NCI-H1417 (cell line): ENCODE results near the gene GLP2R.

Experiments used
- DNase-seq, 3 experiments: peaks; one replicate each; lab custom pipeline; 2025; lab: John Stamatoyannopoulos, UW

GLP2R gene

DNA sequence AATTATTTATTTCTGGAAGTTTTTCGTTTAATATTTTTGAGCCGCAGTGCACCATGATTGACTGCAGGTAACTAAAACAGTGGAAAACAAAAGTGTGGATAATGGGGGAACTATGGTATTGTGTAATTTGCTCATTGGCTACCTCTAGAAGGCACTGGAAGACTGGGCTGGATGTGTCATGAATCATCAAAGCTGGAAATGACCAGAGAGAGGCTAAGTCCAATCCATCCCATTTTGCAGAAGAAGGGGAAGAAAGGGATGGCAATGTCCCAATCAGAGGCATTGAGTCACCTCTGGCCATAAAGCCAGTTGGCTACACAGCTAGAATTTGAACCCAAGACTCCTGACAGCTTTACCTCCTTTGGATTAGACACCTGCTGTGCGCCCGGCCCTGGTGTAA lies 29.3 kb downstream of the GLP2R start:
- no peak for DNase-seq

DNA sequence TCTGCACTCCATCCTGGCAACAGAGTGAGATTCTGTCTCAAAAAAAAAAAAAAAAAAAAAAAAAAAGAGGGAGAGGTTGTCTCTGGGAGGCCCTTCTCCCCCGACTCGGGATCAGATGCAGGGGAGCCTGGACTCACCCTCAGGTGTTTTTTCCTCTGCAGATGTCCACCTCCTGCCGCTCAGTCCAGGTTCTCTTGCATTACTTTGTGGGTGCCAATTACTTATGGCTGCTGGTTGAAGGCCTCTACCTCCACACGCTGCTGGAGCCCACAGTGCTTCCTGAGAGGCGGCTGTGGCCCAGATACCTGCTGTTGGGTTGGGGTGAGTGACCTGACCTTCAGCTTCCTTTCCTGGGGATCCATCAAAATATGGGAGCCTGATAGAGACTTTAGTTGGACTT lies 34.1 kb downstream of the GLP2R start:
- no peak for DNase-seq

- DNase-seq: no peak
Measured at GRCh38 chr17:9860851-9861250, 35.1 kb downstream of the GLP2R start.

GRCh38 chr17:9862220-9862619 lies 36.5 kb downstream of the GLP2R start:
- no peak for DNase-seq

GRCh38 chr17:9862949-9863348 lies 37.2 kb downstream of the GLP2R start:
- no peak for DNase-seq

- DNase-seq: no peak
Measured at GRCh38 chr17:9865586-9865985, 39.9 kb downstream of the GLP2R start.

DNA sequence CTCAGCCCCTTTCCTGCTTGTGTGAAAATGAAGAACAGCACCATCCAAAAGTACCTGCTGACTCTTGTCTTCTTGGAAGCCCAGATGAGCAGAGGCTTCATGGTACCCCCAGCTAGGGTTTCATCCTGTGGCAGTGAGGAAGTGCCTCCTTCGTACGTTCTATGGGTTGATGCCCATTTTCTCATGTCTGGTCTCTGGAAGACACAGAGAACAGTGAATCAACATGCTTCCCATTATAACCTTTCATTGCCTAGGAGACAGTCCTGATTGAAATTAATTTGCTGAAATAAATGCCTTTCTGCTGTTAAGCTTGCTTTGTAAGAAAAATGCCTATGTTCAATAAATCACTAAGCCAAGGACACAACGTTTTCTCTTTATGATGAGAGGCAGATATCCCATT lies 42.8 kb downstream of the GLP2R start:
- no peak for DNase-seq

- no peak for DNase-seq
Measured at GRCh38 chr17:9872852-9873251, 47.1 kb downstream of the GLP2R start.

DNA sequence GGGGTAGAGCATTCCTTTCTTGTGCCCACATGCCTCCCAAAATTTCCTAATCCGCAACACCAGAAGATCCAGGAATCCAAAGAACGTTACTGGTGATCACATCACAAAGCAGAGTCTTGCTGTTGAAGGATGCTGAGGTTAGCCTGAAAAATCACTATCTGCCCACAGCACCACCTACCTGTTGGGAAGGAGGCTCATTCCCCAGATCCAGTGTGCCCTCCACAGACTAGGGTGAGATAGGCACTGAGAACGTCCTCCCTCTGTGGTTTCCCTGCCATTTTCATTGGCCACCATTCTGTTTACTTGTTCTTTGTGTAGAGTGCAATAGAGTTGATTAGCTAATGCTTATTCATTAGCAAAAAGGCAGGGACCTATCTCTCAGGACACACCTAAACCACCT lies 49.0 kb downstream of the GLP2R start:
- no peak for DNase-seq

- no peak for DNase-seq
Measured at GRCh38 chr17:9875441-9875840, 49.7 kb downstream of the GLP2R start.

DNA sequence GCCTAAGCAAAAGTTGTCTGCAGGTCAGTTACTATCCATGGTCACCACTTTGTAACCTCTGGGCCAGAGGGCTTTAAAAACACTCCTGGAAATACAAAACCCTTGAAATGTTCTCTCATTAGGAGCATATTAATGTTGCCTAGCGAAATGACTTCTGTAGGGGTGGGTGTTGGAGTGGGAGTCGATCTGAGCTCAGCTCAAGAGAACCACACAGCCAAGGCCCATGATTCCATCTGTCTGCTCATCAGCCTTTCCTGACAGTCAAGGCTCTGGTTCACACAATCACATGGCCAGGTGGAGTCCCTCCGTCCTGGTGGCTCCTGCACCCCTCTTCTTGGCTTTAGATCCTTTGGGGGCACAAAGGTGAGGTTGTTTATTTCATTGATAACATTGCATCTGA lies 52.6 kb downstream of the GLP2R start:
- DNase-seq: no peak

- DNase-seq: no peak
Measured at GRCh38 chr17:9878786-9879525, 53.2 kb downstream of the GLP2R start.

GRCh38 chr17:9880582-9880999 lies 54.9 kb downstream of the GLP2R start:
- no peak for DNase-seq

- no peak for DNase-seq
Measured at GRCh38 chr17:9883451-9883850, 57.7 kb downstream of the GLP2R start.

DNA sequence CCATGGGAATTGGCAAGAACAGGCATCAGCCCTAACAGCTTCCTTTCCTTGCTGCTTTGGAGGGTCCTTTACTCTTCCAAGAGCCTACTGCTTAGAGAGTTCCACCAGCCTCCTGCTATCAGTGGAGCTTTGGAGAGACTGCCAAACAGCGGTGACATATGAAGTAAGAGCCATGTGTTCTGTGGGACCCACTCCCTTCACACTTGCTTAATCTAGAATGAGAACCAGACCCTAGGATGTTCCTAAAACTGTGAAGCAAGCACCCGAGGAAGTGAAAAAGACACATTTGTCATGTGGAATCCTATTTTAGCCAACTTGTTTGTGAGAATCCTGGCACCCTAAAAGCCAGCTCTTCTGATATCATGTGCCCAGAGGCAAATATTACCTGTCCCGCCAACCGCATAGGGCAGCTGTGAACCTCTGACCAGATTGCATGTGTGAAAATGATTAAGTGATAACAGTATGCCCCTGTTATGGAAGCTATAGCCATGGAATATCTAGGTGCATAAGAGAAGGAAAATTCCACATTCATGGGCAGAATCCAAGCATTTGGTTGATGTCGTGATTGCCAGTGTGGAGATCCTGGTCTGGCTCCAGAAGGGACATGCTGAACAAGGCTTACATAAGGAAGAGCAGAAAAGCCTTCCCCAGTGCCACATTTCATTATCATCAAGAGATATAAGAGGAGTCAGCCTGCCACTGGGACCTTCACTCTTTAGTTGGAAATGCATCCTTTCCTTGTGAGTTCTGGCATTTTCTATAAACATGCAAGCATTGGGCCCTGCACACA lies 60.6 kb downstream of the GLP2R start:
- no peak for DNase-seq

- no peak for DNase-seq
Measured at GRCh38 chr17:9887508-9887907, 61.8 kb downstream of the GLP2R start.

GRCh38 chr17:9890124-9890523 lies 64.4 kb downstream of the GLP2R start:
- DNase-seq: no peak

DNA sequence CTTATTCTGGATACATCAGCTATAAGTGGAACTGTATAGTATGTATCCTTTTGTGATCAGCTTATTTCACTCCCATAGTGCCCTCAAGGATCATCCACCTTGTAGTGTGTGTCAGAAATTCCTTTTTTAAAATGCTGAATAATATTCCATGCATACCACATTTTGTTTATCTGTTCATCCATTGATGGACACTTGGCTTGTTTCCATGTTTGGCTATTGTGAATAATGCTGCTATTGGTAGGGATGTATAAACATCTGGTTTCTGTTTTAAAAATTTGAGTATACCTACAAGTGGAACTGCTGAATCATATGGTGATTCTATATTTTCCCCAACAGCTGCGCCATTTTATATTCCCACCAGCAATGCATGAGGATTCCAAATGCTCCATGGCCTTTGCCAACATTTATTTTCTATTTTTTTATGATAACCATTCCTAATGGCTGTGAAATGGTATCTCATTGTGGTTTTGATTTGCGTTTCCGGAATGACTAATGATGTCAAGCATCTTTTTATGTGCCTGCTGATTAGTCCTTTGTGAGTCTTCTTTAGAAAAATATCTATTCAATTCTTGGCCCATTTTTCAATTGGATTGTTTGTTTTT lies 67.8 kb downstream of the GLP2R start:
- DNase-seq: no peak

DNA sequence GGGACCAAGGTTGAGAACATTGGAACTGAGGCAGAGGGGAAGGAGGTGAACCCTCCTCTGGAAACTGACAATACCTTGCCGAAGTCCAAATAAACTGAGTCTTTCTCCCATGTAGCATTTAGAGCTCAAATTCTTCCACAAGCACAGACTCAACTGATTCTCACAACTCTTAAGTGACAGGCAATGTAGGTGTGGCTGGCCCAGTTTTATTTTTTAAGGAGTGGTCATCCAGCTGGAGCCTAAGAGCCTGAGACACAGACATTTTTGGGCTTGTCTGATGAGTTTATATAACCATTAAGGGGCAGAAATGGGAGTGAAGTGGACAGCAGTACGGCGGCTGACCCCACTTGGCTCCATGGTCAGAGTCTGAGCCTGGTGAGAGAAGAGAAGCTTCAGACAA lies 68.5 kb downstream of the GLP2R start:
- DNase-seq: no peak

GRCh38 chr17:9895923-9896322 lies 70.2 kb downstream of the GLP2R start:
- DNase-seq: no peak

- DNase-seq: no peak
Measured at GRCh38 chr17:9897372-9897968, 71.7 kb downstream of the GLP2R start.

DNA sequence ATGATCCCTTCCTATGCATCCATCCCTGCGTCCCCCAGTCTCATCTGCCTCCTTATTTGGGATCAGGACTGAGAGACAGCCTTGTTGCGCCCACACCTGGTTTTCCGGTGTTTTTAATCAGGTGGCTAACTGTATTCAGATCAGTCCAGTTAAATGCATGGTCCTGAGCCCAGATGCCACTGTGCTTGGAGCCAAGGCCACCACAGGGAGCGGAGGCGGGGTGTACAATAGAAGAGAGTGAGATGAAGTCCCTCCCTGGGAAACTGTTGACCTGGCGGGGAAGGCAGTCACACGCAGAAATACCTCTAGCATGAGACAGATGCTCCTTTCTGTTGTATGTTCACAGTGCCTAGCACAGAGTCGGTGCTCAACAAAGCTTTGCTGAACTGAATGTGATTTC lies 73.1 kb downstream of the GLP2R start:
- no peak for DNase-seq
